BJ (cell line): ENCODE results near the gene MEGF9. TPM values are rescaled to one million over a fixed set of nuclear protein-coding genes. Genes with fewer than 3 reads are reported as not detected.
A peak's percentile ranks its signal among the peaks of the same experiment; 100 is the strongest.

Experiments used
- CTCF ChIA-PET: fragments of 350-600 bp; formaldehyde crosslinking; extraction: SDS; loops from one replicate; lab custom pipeline; 2021; ENCODE audit warnings: antibody characterized with exemption, inconsistent platforms; lab: Yijun Ruan, JAX
- POLR2A ChIA-PET: fragments of 300-600 bp; sonication (Branson Sonifier 250); formaldehyde crosslinking; extraction: SDS; loops from one replicate; lab custom pipeline; 2021; ENCODE audit warnings: antibody characterized with exemption; lab: Charles Lee
- DNase-seq: peaks from one replicate; pipeline ENCODE4 v3.0.0-alpha.2; 2011; ENCODE audit warnings: low read depth
- H3K27me3 ChIP-seq: 2 replicates; pipeline ENCODE4 v1.6.0; 2011; ENCODE audit warnings: low read length; ENCODE audit not compliant: control insufficient read depth, insufficient read depth
- H3K36me3 ChIP-seq: 2 replicates; pipeline ENCODE4 v1.5.1; 2011; ENCODE audit warnings: low read length; ENCODE audit not compliant: control insufficient read depth, insufficient read depth
- H3K4me3 ChIP-seq: 2 replicates; pipeline ENCODE4 v1.5.1; 2011; ENCODE audit warnings: low read depth, mild to moderate bottlenecking, control low read depth, low read length
- polyA plus RNA-seq: library from polyadenylated mRNA; depleted of rRNA; stranded (reverse); fragments of >200 nt; gene quantifications from 2 replicates; pipeline ENCODE4 v1.2.3, GENCODE V29; 2011
- TF ChIP-seq, protein P1 (sequence below): IDR thresholded peaks from 2 replicates; pipeline ENCODE4 v1.5.1; 2011; ENCODE audit warnings: low read depth, mild to moderate bottlenecking, control low read depth, inconsistent platforms, low read length, moderate library complexity; ENCODE audit not compliant: insufficient read depth

MEGF9 gene
- polyA plus RNA-seq, 1 experiment: 1.1 TPM

DNA sequence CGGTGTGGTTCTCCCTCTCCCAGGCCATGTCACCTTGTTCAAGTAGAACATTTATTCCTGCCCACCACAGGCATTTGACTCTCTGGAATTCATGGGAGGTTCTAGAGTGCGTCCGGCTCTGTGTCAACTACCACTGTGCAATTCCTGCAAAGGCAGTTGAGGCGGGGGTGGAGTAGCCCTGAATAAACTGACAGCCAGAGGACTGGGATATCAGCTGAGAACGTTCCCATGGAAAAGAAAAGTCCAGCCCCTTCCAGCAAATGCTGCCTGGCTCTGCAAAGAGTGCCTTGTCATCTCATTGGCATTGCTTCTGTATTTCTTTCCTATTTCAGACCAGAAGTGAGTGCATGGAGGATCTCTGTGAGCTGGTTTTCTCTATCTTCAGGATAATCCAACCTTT lies 18.9 kb upstream of the MEGF9 start:
- POLR2A ChIA-PET: no interaction called here
- CTCF ChIA-PET: interaction anchor here (1.1 kb wide), 1 partner anchor 9 kb away, joined by 3 read pairs; no protein-coding TSS in a partner anchor
- no peak for DNase-seq
- Histone ChIP-seq H3K4me3 (no peak overlapping the region), H3K36me3 (no peaks in the 10 kb centered on the region), H3K27me3 (no peaks in the 10 kb centered on the region)
- TF ChIP-seq, protein P1, sequence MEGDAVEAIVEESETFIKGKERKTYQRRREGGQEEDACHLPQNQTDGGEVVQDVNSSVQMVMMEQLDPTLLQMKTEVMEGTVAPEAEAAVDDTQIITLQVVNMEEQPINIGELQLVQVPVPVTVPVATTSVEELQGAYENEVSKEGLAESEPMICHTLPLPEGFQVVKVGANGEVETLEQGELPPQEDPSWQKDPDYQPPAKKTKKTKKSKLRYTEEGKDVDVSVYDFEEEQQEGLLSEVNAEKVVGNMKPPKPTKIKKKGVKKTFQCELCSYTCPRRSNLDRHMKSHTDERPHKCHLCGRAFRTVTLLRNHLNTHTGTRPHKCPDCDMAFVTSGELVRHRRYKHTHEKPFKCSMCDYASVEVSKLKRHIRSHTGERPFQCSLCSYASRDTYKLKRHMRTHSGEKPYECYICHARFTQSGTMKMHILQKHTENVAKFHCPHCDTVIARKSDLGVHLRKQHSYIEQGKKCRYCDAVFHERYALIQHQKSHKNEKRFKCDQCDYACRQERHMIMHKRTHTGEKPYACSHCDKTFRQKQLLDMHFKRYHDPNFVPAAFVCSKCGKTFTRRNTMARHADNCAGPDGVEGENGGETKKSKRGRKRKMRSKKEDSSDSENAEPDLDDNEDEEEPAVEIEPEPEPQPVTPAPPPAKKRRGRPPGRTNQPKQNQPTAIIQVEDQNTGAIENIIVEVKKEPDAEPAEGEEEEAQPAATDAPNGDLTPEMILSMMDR: no peak

DNA sequence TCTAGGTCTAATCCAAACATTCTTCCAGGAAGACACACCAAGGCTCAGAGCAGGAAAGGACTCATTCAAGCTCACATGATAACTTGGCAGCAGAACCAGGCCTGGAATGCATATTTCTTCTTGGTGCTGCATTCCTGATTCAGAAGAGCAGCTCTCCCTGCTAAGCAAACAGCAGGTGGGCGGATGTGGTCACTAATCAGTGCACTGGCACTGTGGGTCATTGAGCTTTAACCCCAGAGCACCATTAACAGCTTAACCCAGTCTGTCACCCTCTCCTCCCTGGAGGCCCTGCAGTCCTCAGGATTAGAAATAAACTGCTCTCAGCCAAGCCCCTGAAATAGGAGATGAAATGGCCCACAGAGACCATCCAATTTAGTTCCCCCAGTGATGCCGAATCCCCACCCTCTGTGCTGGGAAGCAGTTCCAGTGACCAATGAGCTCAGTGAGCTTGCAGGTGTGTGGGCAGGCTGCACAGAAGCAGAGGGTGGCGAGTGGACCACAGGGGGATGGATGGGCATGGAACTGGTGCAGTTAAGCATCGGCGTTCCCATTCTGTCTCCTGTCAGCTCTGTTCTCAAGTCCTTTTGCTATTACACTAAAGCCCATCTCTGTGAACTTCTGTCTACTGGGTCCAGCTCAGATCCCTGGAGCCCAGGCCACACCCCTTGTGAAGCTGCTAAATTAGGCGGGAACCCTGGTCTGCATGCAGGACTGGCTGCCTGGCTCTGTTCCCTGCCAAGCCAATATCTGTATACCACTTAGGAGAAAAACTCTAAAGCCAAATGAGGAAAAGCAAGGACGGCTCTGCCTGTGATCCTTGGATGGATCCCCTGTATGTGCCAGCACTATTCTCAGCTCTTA lies 16.6 kb upstream of the MEGF9 start:
- POLR2A ChIA-PET: interaction anchor here (0.6 kb wide), 1 partner anchor 109 kb away, joined by 3 read pairs; no protein-coding TSS in a partner anchor
- CTCF ChIA-PET: interaction anchor here (0.9 to 1.3 kb wide), 3 partner anchors 15 to 113 kb away, joined by 3 to 5 read pairs (median 4); no protein-coding TSS in a partner anchor
- TF ChIP-seq, protein P1: no peak

DNA sequence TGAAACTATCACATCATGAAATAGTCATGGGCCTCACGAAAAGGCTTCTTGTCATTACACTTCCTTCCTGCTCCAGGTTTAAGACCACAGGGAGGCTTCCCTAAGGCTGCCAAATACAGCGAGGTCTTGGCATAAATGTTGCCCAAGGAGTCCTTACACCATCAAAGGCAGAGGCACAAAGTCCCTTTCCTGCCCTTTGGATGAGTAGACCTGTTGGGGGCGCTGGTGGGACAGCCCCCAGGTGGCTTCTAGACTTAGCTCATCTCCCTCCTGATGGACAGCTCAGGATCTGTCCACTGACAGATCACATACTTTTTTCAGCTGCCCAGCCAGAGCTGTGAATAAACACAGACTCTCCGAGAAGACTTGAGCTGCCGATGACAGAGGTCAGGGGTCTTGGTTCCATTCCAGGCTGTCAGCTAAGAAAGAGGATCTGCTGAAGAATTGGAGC lies 15.5 kb upstream of the MEGF9 start:
- no peak for DNase-seq
- Histone ChIP-seq H3K27me3 (no peaks in the 10 kb centered on the region), H3K4me3 (no peak overlapping the region), H3K36me3 (no peaks in the 10 kb centered on the region)
- ChIA-PET CTCF (interaction anchor here (1.3 kb wide), 1 partner anchor 112 kb away, joined by 4 read pairs; no protein-coding TSS in a partner anchor), POLR2A (no interaction called here)
- TF ChIP-seq, protein P1: 0 out of 2 replicates have a peak, but pooled peaks have one; percentile 7

More for the DNA sequence above, 16.6 kb upstream of the MEGF9 start:
- no peaks in the 10 kb centered on the region for H3K27me3 ChIP-seq
- H3K4me3 ChIP-seq: no peak overlapping the region
- no peaks in the 10 kb centered on the region for H3K36me3 ChIP-seq
- peak; percentile 53 for DNase-seq

DNA sequence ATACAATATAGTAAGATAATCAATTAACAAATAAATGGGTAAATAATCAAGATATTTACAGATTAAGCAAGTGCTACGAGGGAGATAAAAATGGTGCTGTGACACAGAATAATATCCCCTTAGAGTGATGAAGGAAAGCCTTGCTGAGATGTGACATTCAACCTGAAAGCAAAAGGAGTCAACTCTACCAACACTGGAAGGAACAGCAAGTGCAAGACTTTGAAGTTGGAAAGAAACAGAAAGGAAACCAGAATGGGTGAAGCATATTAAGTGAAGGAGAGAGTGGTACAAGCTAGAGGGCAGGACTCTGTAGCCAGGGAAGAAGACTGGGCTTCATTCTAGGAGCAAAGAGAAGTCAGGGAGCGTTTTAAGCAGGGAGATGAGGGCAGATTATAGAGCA lies 12.2 kb upstream of the MEGF9 start:
- no peak overlapping the region for H3K4me3 ChIP-seq
- H3K36me3 ChIP-seq: no peaks in the 10 kb centered on the region
- no peak for DNase-seq
- H3K27me3 ChIP-seq: no peaks in the 10 kb centered on the region
- ChIA-PET CTCF (no interaction called here), POLR2A (no interaction called here)
- TF ChIP-seq, protein P1: no peak

DNA sequence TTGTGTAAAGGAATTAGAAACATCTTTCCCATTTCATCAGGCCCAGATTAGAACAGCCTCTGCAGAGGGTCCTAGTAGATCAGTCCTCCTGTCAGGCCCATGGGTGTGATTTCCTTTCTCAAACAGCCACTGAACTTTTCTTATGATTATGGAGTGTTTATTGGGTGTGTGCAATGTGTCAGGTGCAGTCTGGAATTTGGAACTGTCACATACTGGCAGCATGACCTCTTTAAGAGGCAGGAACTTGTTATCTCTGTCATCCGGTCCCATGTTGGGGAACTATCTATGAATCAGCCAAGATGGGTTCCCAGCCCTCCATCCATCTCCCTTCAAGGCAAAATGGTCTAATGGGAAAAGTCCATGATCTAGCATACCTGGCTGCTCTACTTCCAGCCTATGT lies 11.6 kb upstream of the MEGF9 start:
- Histone ChIP-seq H3K4me3 (no peak overlapping the region), H3K36me3 (no peaks in the 10 kb centered on the region), H3K27me3 (no peaks in the 10 kb centered on the region)
- CTCF ChIA-PET: no interaction called here
- TF ChIP-seq, protein P1: no peak
- DNase-seq: no peak
- POLR2A ChIA-PET: no interaction called here
